KBM-7 (cell line): ENCODE data around the gene RALY.

Experiments
- DNase-seq: peaks from one replicate; pipeline ENCODE4 v3.0.0-alpha.2; 2015
- in situ Hi-C: fragments of 300-500 bp; cut with MboI; formaldehyde crosslinking; loops from 2 replicates; pipeline ENCODE4 v1.14.3; 2020; ENCODE audit warnings: low sequenced_read_pairs, low pct_unique_long_range_greater_than_20kb, mixed read lengths

The RALY gene

GRCh38 chr20:34069341-34070078 is 75.8 kb downstream of the RALY start:
- peak; percentile 83 for DNase-seq
- in situ Hi-C loops, result no loop called here

DNA sequence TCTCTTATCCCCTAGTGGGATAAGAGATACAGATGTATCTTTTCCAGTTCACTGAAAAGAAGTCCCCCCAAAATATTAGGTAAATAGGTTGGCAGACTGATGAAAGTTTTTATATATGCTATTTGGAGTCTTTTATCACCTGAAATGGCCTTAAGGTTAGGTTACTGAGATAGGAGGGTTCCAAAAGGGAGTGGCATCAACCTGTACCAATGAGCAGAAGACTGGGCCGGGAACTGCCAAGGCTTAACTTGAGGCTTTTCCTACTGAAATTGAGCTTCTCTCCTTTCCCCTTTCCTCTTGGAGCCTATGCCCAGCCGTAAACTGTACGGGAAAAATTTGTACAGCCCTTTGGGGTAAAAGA is 76.3 kb downstream of the RALY start:
- in situ Hi-C loops, result no loop called here

DNA sequence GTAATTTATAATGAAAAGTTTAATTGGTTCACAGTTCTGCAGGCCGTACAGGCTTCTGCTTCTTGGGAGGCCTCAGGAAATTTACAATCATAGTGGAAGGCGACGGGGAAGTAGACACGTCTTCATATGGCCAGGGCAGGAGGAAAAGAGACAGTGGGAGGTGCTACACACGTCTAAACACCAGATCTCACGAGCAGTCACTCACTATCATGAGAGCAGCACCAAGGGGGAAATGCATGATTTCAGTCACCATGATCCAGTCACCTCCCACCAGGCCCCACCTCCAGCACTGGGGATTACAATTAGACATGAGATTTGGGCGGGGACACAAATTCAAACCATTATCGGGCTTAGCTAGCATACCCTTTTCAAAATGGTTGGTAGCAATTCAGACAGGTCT is 77.1 kb downstream of the RALY start:
- DNase-seq, result no peak
- in situ Hi-C loops, result no loop called here

More for the DNA sequence above, 76.3 kb downstream of the RALY start:
- no peak for DNase-seq

GRCh38 chr20:34072076-34072475 is 78.4 kb downstream of the RALY start:
- in situ Hi-C loops, result no loop called here
- DNase-seq, result no peak

DNA sequence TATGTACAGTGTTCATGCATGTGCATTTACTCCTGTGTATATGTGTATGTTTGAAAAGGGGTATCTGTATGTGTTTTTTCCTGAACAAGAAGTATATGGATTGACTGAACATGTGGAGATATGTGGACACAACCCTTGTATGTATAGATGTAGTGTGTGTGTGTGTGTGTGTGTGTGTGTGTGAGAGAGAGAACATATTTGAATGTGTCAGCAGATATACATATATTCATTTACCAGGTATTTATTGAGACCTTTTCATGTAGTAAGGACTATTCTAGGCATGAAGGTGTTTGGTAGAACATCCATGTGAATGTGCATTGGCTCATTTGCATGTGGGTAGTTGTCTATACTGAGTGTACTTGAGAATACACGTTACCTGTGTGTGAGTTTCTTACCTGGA is 79.1 kb downstream of the RALY start:
- no peak for DNase-seq
- in situ Hi-C loops, result no loop called here

DNA sequence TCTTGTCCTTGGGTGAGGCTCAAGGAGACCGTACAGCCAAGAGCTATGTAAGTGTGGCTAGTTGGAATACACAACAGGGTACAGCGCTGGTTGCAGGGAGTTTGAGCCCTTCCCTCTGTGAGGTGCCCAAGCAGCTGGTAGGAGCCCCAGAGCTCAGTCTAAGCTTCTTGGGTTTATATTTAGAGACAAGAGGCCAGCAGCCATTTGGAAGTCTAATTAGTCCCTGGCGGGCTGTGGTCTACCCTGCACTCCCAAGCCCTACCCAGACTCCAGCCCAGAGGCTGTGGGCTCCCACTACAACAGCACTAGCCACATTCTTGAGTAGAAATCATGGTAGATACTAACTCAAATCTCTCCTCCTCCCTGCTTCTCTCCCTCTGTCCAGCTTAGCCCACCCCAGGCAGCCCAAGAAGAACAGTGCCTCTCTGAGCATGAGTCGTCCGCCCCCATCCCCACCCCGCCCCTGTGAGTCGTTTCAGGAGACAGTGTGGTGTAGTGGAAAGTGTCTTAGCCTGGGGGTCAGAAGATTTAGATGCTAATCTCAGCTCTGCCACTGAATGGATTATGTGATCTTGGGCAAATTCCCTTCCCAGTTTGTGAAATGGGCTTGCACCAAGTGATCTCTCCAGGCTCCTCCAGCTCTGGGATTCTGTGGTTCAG is 80.5 kb downstream of the RALY start:
- DNase-seq, result no peak
- in situ Hi-C loops, result no loop called here

DNA sequence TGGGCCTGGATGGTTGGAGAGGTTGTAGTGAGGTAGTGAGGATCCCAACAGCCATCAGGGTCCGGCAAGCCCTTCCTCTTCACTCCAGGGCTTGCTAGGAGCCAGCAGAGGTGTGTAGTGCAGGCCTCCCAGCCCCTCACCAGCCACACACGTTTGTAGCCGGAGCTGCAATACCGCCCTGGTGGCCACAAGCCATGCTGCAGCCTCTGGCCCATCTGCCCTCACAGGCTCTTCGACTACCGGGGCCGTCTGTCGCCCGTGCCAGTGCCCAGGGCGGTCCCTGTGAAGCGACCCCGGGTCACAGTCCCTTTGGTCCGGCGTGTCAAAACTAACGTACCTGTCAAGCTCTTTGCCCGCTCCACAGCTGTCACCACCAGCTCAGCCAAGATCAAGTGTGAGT is 81.9 kb downstream of the RALY start:
- in situ Hi-C loops, result no loop called here
- DNase-seq, result no peak

- DNase-seq, result no peak
- in situ Hi-C loops, result no loop called here
Measured at GRCh38 chr20:34076952-34077351, 83.2 kb downstream of the RALY start.

GRCh38 chr20:34078540-34078939 is 84.8 kb downstream of the RALY start:
- DNase-seq, result no peak
- in situ Hi-C loops, result no loop called here

DNA sequence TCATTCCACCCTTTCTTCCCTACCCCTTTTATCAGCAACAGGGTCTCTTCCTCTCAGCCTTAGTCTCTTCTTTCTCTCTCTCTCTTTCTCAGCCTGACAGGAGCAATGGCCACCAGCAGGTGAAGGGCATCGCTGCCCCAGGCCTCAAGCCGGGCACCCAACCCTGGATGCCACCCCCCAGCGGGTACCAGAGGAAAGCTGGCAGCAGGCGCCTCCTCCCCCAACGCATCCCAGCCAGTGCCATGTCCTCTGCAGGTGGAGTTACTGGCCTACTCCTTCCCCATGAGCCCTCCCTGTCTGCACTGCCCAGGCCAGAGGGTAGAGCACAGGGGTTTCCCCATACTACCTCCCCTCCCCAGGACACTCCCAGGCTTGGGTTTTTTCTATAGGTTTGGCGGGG is 86.1 kb downstream of the RALY start:
- in situ Hi-C loops, result no loop called here

DNA sequence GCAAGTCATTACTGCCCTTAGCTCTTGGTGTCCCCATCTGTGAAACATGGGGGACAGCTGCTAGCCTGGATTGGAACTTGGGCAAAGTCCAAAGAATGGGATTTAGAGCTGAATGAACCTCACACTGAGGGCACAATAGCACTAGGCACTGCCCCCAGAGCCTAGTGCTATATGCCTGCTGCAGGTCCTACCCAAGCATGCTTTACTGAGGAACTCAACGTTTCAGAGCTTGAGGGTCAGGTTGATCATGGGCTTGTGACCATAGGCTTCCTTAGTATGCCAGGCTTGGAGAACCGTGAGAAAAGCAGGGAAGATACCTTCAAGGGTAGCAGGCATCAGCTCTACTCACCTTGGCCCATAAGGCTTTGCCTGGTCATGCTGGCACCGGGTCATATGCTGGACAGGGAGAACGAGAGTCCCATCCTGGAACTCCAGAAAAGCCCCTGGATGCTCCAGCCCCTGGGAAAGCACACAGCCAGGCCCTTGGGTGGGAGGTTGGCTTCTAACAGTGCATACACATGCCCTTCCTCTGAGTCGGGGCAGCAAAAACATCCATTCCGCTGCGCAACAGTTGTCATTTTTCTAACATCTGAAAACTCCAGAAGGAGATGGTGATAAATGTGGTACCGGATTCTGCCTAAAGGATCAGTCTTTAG is 88.6 kb downstream of the RALY start:
- DNase-seq, result no peak

More for the DNA sequence above, 86.1 kb downstream of the RALY start:
- no peak for DNase-seq

DNA sequence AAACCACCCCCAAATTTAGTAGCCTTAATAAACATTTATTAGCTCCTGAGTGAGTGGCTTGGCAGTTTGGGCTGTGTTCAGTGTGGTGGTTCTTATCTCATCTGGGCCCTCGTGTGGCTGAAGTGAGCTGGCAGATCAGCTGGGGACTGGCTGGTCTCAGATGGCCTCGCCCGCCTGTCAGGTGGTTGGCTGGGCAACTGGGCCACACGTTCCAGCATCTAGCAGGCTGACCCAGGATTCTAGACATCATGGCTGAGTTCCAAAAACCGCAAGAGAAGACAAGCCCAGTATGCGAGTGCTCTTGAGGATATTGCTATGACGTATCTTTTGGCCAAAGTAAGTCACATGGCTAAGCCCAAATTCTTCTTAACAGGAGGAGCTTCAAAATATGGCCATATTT is 89.4 kb downstream of the RALY start:
- no peak for DNase-seq
- in situ Hi-C loops, result no loop called here

More for the DNA sequence above, 88.6 kb downstream of the RALY start:
- in situ Hi-C loops, result no loop called here

- in situ Hi-C loops, result no loop called here
- DNase-seq, result no peak
Measured at GRCh38 chr20:34083781-34084180, 90.1 kb downstream of the RALY start.

- no peak for DNase-seq
- in situ Hi-C loops, result no loop called here
Measured at GRCh38 chr20:34084227-34084923, 90.7 kb downstream of the RALY start.

DNA sequence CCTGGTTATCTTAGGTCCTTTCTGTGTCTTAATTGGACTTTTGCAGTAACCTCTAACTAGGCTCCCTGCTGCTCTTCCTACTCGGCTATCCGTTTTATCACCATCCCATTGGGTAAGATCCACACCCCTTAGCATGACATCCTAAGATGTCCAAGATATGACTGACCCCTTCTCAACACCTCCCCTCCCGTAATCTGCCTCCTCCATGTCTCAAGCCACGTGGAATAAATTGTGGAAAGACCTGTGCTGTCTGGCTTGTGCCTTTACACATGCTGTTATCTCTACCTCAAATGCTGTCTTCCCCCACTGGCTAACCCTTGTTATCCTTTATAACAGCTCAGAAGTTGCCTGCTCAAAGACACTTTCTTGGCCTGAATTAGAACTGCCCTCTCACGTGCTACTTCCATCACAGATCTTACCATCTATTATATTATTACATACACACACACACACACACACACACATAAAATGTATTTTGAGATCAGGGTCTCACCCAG is 91.9 kb downstream of the RALY start:
- in situ Hi-C loops, result no loop called here
- no peak for DNase-seq

DNA sequence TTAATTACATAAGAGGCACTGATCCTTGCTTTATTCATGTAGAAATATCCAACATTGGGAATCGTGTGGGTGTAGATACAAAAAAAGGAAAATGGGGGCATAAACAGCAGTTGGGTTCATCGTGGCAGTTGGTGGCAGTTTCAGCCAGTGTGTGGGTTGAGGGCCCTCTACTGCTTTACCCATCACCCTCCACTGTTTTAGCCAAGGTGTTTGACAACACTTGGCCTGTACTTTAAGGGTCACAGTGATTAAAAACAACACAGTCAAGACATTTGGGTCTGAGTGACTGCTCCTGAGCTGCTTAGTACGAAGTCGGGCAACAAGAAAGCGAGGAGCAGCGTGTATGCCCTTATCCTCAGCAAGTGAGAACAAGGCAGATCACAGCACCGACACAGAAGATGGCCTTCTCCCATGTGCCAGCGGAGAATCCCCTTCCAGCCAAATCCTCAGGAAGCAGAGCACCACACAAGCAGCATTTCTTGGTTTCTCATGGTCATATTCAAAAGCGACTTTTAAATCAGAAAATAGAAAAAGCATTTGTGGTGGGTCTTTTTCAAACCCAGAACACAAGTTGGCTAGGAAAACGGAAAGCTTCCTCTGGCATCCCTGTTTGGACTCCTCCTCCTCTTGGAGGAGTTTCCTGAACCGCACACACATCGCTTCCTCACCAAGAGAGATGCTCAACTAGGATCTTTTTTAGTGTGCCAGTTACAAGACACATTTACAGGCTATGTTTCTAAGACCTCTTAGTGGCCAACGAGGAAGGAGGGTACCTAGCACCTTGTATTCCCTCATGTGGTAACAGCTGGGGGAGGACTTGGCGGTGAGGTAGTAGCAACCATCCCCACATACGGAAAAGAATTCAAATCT is 94.8 kb downstream of the RALY start:
- DNase-seq, result no peak
- in situ Hi-C loops, result no loop called here

DNA sequence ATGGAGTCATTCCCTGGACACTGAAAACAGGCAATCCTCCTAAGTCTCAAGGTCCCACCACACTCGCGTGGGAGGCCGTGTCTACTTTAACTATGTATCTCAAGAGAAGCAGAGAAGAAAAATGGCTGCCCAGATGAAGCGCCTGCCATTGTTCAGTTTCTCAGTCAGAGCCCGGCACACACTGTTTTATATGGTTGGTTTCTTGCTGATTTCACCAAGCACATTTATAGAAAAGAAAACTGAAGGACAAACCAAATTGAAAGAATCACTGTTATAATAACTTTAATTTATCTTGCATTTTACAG is 95.4 kb downstream of the RALY start:
- in situ Hi-C loops, result no loop called here
- DNase-seq, result no peak

GRCh38 chr20:34089655-34090345 is 96.1 kb downstream of the RALY start:
- in situ Hi-C loops, result no loop called here
- DNase-seq, result no peak
